MCF 10A (cell line): ENCODE data around the gene GABRG1. TPM values are rescaled to one million over a fixed set of nuclear protein-coding genes. Genes with fewer than 3 reads are reported as not detected.
A peak's percentile ranks its signal among the peaks of the same experiment; 100 is the strongest.

Experiments
- BruUV-seq: library from RNA; stranded (reverse); fragments of 400-500 nt; replicated peaks from 2 replicates; lab custom pipeline; 2021; lab: Mats Ljungman, UMichigan
- CTCF ChIA-PET: fragments of 300-600 bp; sonication (Branson Sonifier 250); formaldehyde crosslinking; extraction: SDS; loops from one replicate; lab custom pipeline; 2021; ENCODE audit warnings: antibody characterized with exemption, inconsistent platforms; lab: Yijun Ruan, JAX
- POLR2A ChIA-PET: fragments of 300-600, 350-650 bp; sonication (Branson Sonifier 250); formaldehyde crosslinking; extraction: SDS; loops from one replicate; lab custom pipeline; 2020; ENCODE audit warnings: antibody characterized with exemption, inconsistent platforms; lab: Yijun Ruan, JAX
- DNase-seq: peaks from one replicate; pipeline ENCODE4 v3.0.0-alpha.2; 2018; ENCODE audit not compliant: unreplicated experiment
- H3K27ac Mint-ChIP-seq: one replicate; pipeline ENCODE4 v1.8.0; 2022; ENCODE audit warnings: mild to moderate bottlenecking, low read depth, mixed read lengths; ENCODE audit not compliant: unreplicated experiment
- H3K27me3 Mint-ChIP-seq: one replicate; pipeline ENCODE4 v1.8.0; 2022; ENCODE audit warnings: mixed read lengths; ENCODE audit not compliant: insufficient read depth, unreplicated experiment
- H3K36me3 Mint-ChIP-seq: one replicate; pipeline ENCODE4 v1.8.0; 2022; ENCODE audit warnings: mild to moderate bottlenecking, moderate library complexity, mixed read lengths; ENCODE audit not compliant: insufficient read depth, unreplicated experiment
- H3K4me1 Mint-ChIP-seq: one replicate; pipeline ENCODE4 v1.8.0; 2022; ENCODE audit warnings: mixed read lengths; ENCODE audit not compliant: insufficient read depth, unreplicated experiment
- H3K4me3 Mint-ChIP-seq: one replicate; pipeline ENCODE4 v1.8.0; 2022; ENCODE audit warnings: mild to moderate bottlenecking, moderate library complexity, mixed read lengths; ENCODE audit not compliant: unreplicated experiment
- H3K9me3 Mint-ChIP-seq: one replicate; pipeline ENCODE4 v1.8.0; 2022; ENCODE audit warnings: mixed read lengths; ENCODE audit not compliant: unreplicated experiment
- intact Hi-C: fragments of 100-400 bp; cut with micrococcal nuclease; formaldehyde crosslinking; loops from 2 replicates; pipeline ENCODE4 v1.14.1; 2022
- total RNA-seq: library from RNA; stranded (reverse); gene quantifications from 2 replicates; pipeline ENCODE4 v1.2.3, GENCODE V29; 2022
- TF ChIP-seq, protein P1 (sequence below): fragments of 200-600 bp; IDR thresholded peaks from one replicate; pipeline ENCODE4 v1.8.0; 2022; ENCODE audit warnings: antibody characterized with exemption, mild to moderate bottlenecking; ENCODE audit not compliant: unreplicated experiment

The GABRG1 gene
- total RNA-seq, 1 experiment from 2014 or later: not detected

DNA sequence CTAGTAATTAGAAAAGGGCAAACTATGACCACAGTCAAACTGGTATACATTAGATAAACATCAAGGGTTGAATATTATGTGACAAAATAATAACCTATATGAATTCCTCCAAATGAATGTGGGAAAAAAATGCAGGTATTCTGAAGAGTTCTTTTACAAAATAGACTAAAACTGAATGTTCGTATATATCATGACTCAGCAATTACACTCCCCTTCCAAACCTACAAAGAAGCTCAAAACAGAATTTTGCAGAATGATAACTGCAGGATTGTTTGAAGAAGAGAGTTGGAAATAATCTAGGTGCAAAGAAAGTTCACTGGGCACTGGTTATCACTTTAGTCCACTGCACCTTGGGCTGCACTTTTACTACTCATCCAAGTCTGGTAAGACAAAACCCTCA, 134.1 kb downstream of the GABRG1 start:
- ChIA-PET POLR2A (no interaction called here), CTCF (interaction anchor here (0.6 kb wide), 1 partner anchor 847 kb away, joined by 3 read pairs; no protein-coding TSS in a partner anchor)
- Mint-ChIP-seq H3K36me3 (no peaks in the 10 kb centered on the region), H3K27me3 (no peaks in the 10 kb centered on the region), H3K9me3 (no peaks in the 10 kb centered on the region), H3K27ac (no peak overlapping the region), H3K4me3 (no peak overlapping the region), H3K4me1 (peaks cover 6% of the 10 kb centered on the region)
- BruUV-seq: no TSS peak
- TF ChIP-seq, protein P1, sequence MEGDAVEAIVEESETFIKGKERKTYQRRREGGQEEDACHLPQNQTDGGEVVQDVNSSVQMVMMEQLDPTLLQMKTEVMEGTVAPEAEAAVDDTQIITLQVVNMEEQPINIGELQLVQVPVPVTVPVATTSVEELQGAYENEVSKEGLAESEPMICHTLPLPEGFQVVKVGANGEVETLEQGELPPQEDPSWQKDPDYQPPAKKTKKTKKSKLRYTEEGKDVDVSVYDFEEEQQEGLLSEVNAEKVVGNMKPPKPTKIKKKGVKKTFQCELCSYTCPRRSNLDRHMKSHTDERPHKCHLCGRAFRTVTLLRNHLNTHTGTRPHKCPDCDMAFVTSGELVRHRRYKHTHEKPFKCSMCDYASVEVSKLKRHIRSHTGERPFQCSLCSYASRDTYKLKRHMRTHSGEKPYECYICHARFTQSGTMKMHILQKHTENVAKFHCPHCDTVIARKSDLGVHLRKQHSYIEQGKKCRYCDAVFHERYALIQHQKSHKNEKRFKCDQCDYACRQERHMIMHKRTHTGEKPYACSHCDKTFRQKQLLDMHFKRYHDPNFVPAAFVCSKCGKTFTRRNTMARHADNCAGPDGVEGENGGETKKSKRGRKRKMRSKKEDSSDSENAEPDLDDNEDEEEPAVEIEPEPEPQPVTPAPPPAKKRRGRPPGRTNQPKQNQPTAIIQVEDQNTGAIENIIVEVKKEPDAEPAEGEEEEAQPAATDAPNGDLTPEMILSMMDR: no peak
- DNase-seq: no peak
- intact Hi-C loops: no loop called here

GRCh38 chr4:45987858-45988257, 136.0 kb downstream of the GABRG1 start:
- intact Hi-C loops: no loop called here
- no peak overlapping the region for H3K4me3 Mint-ChIP-seq
- H3K27me3 Mint-ChIP-seq: no peaks in the 10 kb centered on the region
- BruUV-seq: no TSS peak
- no peak overlapping the region for H3K27ac Mint-ChIP-seq
- POLR2A ChIA-PET: no interaction called here
- TF ChIP-seq, protein P1: no peak
- peak; percentile 19 for DNase-seq
- no peaks in the 10 kb centered on the region for H3K9me3 Mint-ChIP-seq
- peaks cover 6% of the 10 kb centered on the region for H3K4me1 Mint-ChIP-seq
- CTCF ChIA-PET: interaction anchor here (0.7 kb wide), 1 partner anchor 28 kb away, joined by 3 read pairs; no protein-coding TSS in a partner anchor
- H3K36me3 Mint-ChIP-seq: no peaks in the 10 kb centered on the region
